Esophagus muscularis mucosa (tissue), 4 donors: ENCODE measurements around the gene SPOCK1. TPM values are rescaled to one million over a fixed set of nuclear protein-coding genes. Genes with fewer than 3 reads are reported as not detected.

Experiments
- DNase-seq: peaks from one replicate; pipeline ENCODE4 v3.0.0-alpha.2; 2017; ENCODE audit errors: extremely low spot score
- H3K27ac ChIP-seq, 4 donors: fragments of 200-600 bp; sonication (generic); replicated peaks in 1 of 4; 1 replicate in 3 of 4; 2 replicates in 1 of 4; pipeline ENCODE4 v1.5.1; 2016 to 2019; ENCODE audit warnings: mild to moderate bottlenecking in 1 of 4
- H3K27me3 ChIP-seq, 4 donors: fragments of 200-600 bp; sonication (generic); one replicate each; pipeline versions ENCODE4 v1.5.1 to v1.6.0; 2016 to 2019
- H3K36me3 ChIP-seq, 4 donors: fragments of 200-600 bp; sonication (generic); one replicate each; pipeline ENCODE4 v1.5.1; 2016 to 2019
- H3K4me1 ChIP-seq, 4 donors: fragments of 200-600 bp; sonication (generic); one replicate each; pipeline ENCODE4 v1.5.1; 2016 to 2019
- H3K4me3 ChIP-seq, 4 donors: fragments of 200-600 bp; sonication (generic); 1 replicate in 2 of 4; 2 replicates in 2 of 4; pipeline ENCODE4 v1.5.1; 2016 to 2019; ENCODE audit warnings: mild to moderate bottlenecking in 4 of 4, moderate library complexity in 1 of 4
- H3K9me3 ChIP-seq, 4 donors: fragments of 200-600 bp; sonication (generic); 1 replicate in 3 of 4; 2 replicates in 1 of 4; pipeline ENCODE4 v1.5.1; 2016 to 2019
- EP300 ChIP-seq: sonication (generic); formaldehyde crosslinking; IDR thresholded peaks from one replicate; pipeline ENCODE4 v1.6.1; 2017; ENCODE audit warnings: antibody characterized with exemption
- POLR2A ChIP-seq: fragments of 450-650 bp; IDR thresholded peaks from one replicate; pipeline ENCODE4 v1.6.1; 2017; ENCODE audit warnings: antibody characterized with exemption, moderate library complexity, mild to moderate bottlenecking, low read depth
- POLR2AphosphoS5 ChIP-seq, 2 donors: sonication (generic); formaldehyde crosslinking; IDR thresholded peaks; one replicate each; pipeline ENCODE4 v1.6.1; 2017; ENCODE audit warnings: antibody characterized with exemption in 2 of 2
- WGBS: methylation state at CpG from one replicate; pipeline ENCODE4 v1.1.5; 2018; 5-methylcytosine and 5-hydroxymethylcytosine counted together
- intact Hi-C: fragments of 100-400 bp; cut with DNase I; formaldehyde crosslinking; loops from one replicate; pipeline ENCODE4 v1.15.1; 2023
- total RNA-seq, 4 donors: library from RNA; depleted of rRNA; stranded (reverse); fragments of >200 nt; gene quantifications; one replicate each; pipeline versions ENCODE4 v1.1.0 to v1.2.1, GENCODE V29; 2016
- TF ChIP-seq, protein P1 (sequence below), 3 experiments: fragments of 200-600 bp in 2 of 3; fragments of 450-650 bp in 1 of 3; sonication (generic) in 2 of 3; IDR thresholded peaks; one replicate each; pipeline ENCODE4 v1.5.1; 2017 to 2019; ENCODE audit warnings: antibody characterized with exemption in 3 of 3, mild to moderate bottlenecking in 2 of 3, moderate library complexity in 1 of 3

Gene SPOCK1
- total RNA-seq, 4 donors from 2014 or later = 39.0 to 52.4 (median 45.6) TPM

- DNase-seq = no peak
- no peaks in the 10 kb centered on the region for H3K9me3 ChIP-seq
- H3K4me3 ChIP-seq = no peak overlapping the region
- TF ChIP-seq POLR2A (no peak), EP300 (no peak), POLR2AphosphoS5 (IDR thresholded peaks at IDR 0.05) (no peak)
- TF ChIP-seq, protein P1, sequence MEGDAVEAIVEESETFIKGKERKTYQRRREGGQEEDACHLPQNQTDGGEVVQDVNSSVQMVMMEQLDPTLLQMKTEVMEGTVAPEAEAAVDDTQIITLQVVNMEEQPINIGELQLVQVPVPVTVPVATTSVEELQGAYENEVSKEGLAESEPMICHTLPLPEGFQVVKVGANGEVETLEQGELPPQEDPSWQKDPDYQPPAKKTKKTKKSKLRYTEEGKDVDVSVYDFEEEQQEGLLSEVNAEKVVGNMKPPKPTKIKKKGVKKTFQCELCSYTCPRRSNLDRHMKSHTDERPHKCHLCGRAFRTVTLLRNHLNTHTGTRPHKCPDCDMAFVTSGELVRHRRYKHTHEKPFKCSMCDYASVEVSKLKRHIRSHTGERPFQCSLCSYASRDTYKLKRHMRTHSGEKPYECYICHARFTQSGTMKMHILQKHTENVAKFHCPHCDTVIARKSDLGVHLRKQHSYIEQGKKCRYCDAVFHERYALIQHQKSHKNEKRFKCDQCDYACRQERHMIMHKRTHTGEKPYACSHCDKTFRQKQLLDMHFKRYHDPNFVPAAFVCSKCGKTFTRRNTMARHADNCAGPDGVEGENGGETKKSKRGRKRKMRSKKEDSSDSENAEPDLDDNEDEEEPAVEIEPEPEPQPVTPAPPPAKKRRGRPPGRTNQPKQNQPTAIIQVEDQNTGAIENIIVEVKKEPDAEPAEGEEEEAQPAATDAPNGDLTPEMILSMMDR (IDR thresholded peaks at IDR 0.05) = no peak
- H3K27me3 ChIP-seq = no peaks in the 10 kb centered on the region
- no peaks in the 10 kb centered on the region for H3K36me3 ChIP-seq
- 67% methylated on average over 4 of the region's 4 CpGs for WGBS
- H3K4me1 ChIP-seq = peaks cover 0 to 9% (median 4%) of the 10 kb centered on the region in 4 donors
- H3K27ac ChIP-seq = no peak overlapping the region
- intact Hi-C loops = no loop called here
These were observed 165.7 kb downstream of the SPOCK1 start for GRCh38 chr5:137333475-137333874.

- no peaks in the 10 kb centered on the region for H3K36me3 ChIP-seq
- H3K27ac ChIP-seq = no peak overlapping the region
- peaks cover 0 to 9% (median 4%) of the 10 kb centered on the region in 4 donors for H3K4me1 ChIP-seq
- intact Hi-C loops = no loop called here
- H3K27me3 ChIP-seq = no peaks in the 10 kb centered on the region
- no peak for DNase-seq
- no peak overlapping the region for H3K4me3 ChIP-seq
- WGBS = 82% methylated on average over 6 of the region's 6 CpGs
- no peak for TF ChIP-seq EP300
- no peak for TF ChIP-seq POLR2A
- TF ChIP-seq POLR2AphosphoS5 (IDR thresholded peaks at IDR 0.05) = no peak
- TF ChIP-seq, protein P1 (IDR thresholded peaks at IDR 0.05) = no peak
- no peaks in the 10 kb centered on the region for H3K9me3 ChIP-seq
These were observed 166.8 kb downstream of the SPOCK1 start for GRCh38 chr5:137332296-137332695.

DNA sequence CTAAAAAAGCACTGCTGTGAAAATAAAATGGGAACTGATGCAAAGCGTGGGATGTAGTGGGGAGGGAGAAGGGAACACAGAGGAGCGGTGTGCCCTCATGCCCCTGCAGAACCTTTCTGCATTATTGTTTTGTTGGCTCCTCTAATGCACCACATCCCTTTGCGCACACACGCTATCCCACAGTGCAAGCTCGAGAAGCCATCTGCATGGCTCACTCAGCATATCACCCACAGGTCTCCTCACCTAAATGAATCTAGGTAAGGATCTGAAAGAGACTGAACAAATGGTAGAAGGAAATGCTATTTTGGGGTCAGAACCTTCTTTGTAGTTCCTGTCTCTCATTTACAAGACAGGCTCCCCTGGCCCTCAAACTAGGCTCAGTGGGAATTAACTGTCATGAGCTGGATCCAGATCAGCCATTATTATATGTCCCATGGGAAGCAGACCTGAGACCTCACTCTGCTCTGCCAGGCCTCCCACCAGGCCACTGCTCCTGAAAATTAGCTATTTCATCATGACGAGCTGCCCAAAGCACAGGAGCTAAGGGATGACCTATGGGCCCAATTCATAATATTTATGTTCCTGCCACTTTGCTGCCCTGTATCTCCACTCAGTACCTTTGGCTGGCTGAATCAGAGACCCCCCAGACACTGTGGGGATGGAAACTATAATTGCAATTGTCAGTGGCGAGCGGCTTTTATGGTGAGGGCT lies 169.4 kb downstream of the SPOCK1 start:
- intact Hi-C loops = no loop called here
- no peaks in the 10 kb centered on the region for H3K27me3 ChIP-seq
- no peaks in the 10 kb centered on the region for H3K9me3 ChIP-seq
- H3K4me3 ChIP-seq = no peak overlapping the region
- H3K27ac ChIP-seq = no peak overlapping the region
- no peaks in the 10 kb centered on the region for H3K36me3 ChIP-seq
- WGBS = 94% methylated on average over 8 of the region's 8 CpGs
- H3K4me1 ChIP-seq = no peaks in the 10 kb centered on the region
- TF ChIP-seq POLR2A (no peak), EP300 (no peak)
- TF ChIP-seq, protein P1 (IDR thresholded peaks at IDR 0.05) = no peak
- no peak for DNase-seq

DNA sequence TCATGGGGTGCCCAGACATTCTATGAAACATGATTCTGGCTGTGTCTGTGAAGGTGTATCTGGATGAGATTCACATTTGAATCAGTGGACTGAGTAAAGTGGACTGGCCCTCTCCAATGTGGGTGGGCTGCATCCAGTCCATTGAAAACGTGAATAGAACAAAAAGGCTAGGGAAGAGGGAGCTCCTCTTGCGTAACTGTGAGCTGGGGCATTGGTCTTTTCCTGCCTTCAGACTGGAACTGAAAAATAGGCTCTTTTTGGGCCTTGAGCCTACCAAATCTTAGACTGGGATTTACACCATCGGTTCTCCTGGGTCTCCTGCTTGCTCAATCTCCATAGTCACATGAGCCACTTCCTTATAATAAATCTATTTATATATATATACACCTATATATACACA lies 170.1 kb downstream of the SPOCK1 start:
- WGBS = 82% methylated on average over 3 of the region's 3 CpGs
- TF ChIP-seq POLR2A (no peak), EP300 (no peak)

DNA sequence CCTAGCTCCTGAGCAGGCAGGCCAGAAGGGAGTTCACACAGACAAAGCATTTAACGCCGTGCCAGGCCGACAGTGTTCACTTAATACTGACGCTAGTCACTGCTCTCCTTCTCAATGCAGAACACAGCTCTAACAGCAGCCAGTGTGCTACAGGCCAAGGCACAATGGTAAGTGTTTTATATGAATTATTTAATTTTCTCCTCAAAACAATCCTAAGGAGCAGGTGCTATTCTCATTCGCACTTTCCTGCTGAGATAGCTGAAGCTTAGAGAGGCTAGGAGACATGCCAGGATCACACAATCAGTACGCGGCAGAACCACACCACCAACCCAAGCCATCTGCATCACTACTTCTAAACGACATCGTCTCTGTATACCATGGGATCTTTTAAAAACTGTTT lies 170.7 kb downstream of the SPOCK1 start:
- Histone ChIP-seq H3K36me3 (no peaks in the 10 kb centered on the region), H3K27me3 (no peaks in the 10 kb centered on the region), H3K4me1 (no peaks in the 10 kb centered on the region), H3K4me3 (no peak overlapping the region), H3K27ac (no peak overlapping the region), H3K9me3 (no peaks in the 10 kb centered on the region)
- 96% methylated on average over 9 of the region's 9 CpGs for WGBS
- no peak for DNase-seq
- no peak for TF ChIP-seq POLR2A
- no peak for TF ChIP-seq EP300
- TF ChIP-seq POLR2AphosphoS5 (IDR thresholded peaks at IDR 0.05) = no peak
- TF ChIP-seq, protein P1 (IDR thresholded peaks at IDR 0.05) = no peak
- intact Hi-C loops = no loop called here

More for the DNA sequence above, 170.1 kb downstream of the SPOCK1 start:
- intact Hi-C loops = no loop called here
- no peaks in the 10 kb centered on the region for H3K27me3 ChIP-seq
- H3K36me3 ChIP-seq = no peaks in the 10 kb centered on the region
- no peak for DNase-seq
- no peaks in the 10 kb centered on the region for H3K9me3 ChIP-seq
- no peak overlapping the region for H3K4me3 ChIP-seq
- no peaks in the 10 kb centered on the region for H3K4me1 ChIP-seq
- no peak overlapping the region for H3K27ac ChIP-seq
